ENCODE results near the gene SIRPB2. TPM values are rescaled to one million over a fixed set of nuclear protein-coding genes. Genes with fewer than 3 reads are reported as not detected.

SIRPB2 gene
- polyA plus RNA-seq, 1 experiment: not detected

DNA sequence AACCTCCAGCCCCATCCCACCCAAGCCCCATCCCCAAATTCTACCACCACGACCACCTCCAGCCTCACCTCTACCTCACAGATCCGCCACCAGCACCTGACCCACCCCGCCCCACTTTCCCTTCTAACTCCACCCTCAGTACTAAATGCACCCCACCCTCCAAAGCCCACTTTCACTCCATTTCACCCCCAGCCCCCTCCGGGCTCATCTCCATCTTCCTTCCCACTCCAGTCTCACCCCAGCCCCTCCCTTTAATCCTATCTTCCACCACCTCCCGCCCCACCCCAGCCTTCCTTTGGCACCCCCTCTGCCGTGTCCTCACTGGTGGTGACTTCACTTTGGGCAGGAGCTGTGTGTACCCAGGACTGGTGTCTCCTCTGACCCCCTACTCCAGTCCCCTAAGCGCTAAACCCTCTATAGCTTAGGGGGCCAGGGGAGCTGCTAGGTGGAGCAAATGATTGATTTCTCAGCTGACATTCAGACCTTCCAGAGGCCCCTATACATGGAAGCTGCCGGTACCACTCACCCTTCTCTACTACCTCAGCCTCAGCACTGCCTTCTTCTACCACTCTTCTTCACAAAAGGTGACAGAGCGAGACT, 21.8 kb downstream of the SIRPB2 start:
- Histone ChIP-seq H3K36me3 (ENCODE audit: control insufficient read depth, insufficient read depth, low read length) (no peaks in the 10 kb centered on the region), H3K4me3 (ENCODE audit: low read depth, low read length) (no peak overlapping the region), H3K27me3 (ENCODE audit: control insufficient read depth, insufficient read depth, low read length) (no peaks in the 10 kb centered on the region)
- DNase-seq (ENCODE audit: low read depth): no peak
- ChIA-PET POLR2A (no interaction called here), CTCF (interaction anchor here (0.6 to 6.8 kb wide), 7 partner anchors 11 to 168 kb away, joined by 3 to 71 read pairs (median 3); no protein-coding TSS in a partner anchor)
- TF ChIP-seq CTCF (IDR thresholded peaks at IDR 0.05; ENCODE audit: insufficient read depth, low read depth, low read length): no peak

GRCh38 chr20:1468117-1468624, 23.0 kb downstream of the SIRPB2 start:
- no peak for DNase-seq (ENCODE audit: low read depth)
- Histone ChIP-seq H3K4me3 (ENCODE audit: low read depth, low read length) (no peak overlapping the region), H3K36me3 (ENCODE audit: control insufficient read depth, insufficient read depth, low read length) (no peaks in the 10 kb centered on the region), H3K27me3 (ENCODE audit: control insufficient read depth, insufficient read depth, low read length) (no peaks in the 10 kb centered on the region)
- ChIA-PET POLR2A (interaction anchor here (0.7 kb wide), 1 partner anchor 310 kb away, joined by 5 read pairs; no protein-coding TSS in a partner anchor), CTCF (interaction anchor here (0.8 to 6.8 kb wide), 8 partner anchors 13 to 214 kb away, joined by 3 to 71 read pairs (median 4); no protein-coding TSS in a partner anchor)
- TF ChIP-seq CTCF (IDR thresholded peaks at IDR 0.05; ENCODE audit: insufficient read depth, low read depth, low read length): no peak

GRCh38 chr20:1467355-1468116, 23.7 kb downstream of the SIRPB2 start:
- Histone ChIP-seq H3K27me3 (ENCODE audit: control insufficient read depth, insufficient read depth, low read length) (no peaks in the 10 kb centered on the region), H3K36me3 (ENCODE audit: control insufficient read depth, insufficient read depth, low read length) (no peaks in the 10 kb centered on the region), H3K4me3 (ENCODE audit: low read depth, low read length) (no peak overlapping the region)
- ChIA-PET POLR2A (no interaction called here), CTCF (interaction anchor here (0.8 to 6.8 kb wide), 18 partner anchors 10 to 309 kb away, joined by 3 to 71 read pairs (median 4); partner anchors contain the start of gene FKBP1A)
- TF ChIP-seq CTCF (IDR thresholded peaks at IDR 0.05; ENCODE audit: insufficient read depth, low read depth, low read length): no peak
- DNase-seq (ENCODE audit: low read depth): no peak

- H3K27me3 ChIP-seq (ENCODE audit: control insufficient read depth, insufficient read depth, low read length): no peaks in the 10 kb centered on the region
- ChIA-PET POLR2A (no interaction called here), CTCF (interaction anchor here (0.9 to 6.8 kb wide), 15 partner anchors 9 to 310 kb away, joined by 3 to 71 read pairs (median 4); partner anchors contain the start of gene FKBP1A)
- no peak for TF ChIP-seq CTCF (IDR thresholded peaks at IDR 0.05; ENCODE audit: insufficient read depth, low read depth, low read length)
- H3K4me3 ChIP-seq (ENCODE audit: low read depth, low read length): 0 out of 2 replicates have a peak overlapping the region, but pooled peaks have one; percentile 3
- no peak for DNase-seq (ENCODE audit: low read depth)
- peaks cover 3% of the 10 kb centered on the region for H3K36me3 ChIP-seq (ENCODE audit: control insufficient read depth, insufficient read depth, low read length)
Observed at GRCh38 chr20:1467082-1467354, 24.2 kb downstream of the SIRPB2 start.

Measured in BJ (cell line).